H1 (cell line): ENCODE measurements around the gene RANBP9. TPM values are rescaled to one million over a fixed set of nuclear protein-coding genes. Genes with fewer than 3 reads are reported as not detected.

Experiments used
- CTCF ChIA-PET: fragments of 300-600 bp; sonication (Branson Sonifier 250); formaldehyde crosslinking; loops from one replicate; lab custom pipeline; 2021; ENCODE audit not compliant: partially characterized antibody; lab: Charles Lee
- POLR2A ChIA-PET: fragments of 300-600 bp; sonication (Branson Sonifier 250); formaldehyde crosslinking; loops from one replicate; lab custom pipeline; 2021; ENCODE audit warnings: inconsistent platforms; ENCODE audit not compliant: partially characterized antibody; lab: Charles Lee
- DNase-seq, 2 experiments: peaks; one replicate each; pipeline versions ENCODE4 v3.0.0 to v3.0.0-alpha.2; 2010 to 2022; ENCODE audit warnings: low spot score in 2 of 2, low read depth in 1 of 2, mixed read lengths in 1 of 2
- FAIRE-seq: peaks from 2 replicates; lab custom pipeline; 2011; peaks lifted over from hg19 to GRCh38; lab: Jason Lieb, UNC
- H2AFZ ChIP-seq: 2 replicates; pipeline ENCODE4 v1.8.1; 2012; ENCODE audit warnings: low read length, inconsistent platforms
- H2AK5ac ChIP-seq: 2 replicates; pipeline ENCODE4 v1.6.1; 2013; ENCODE audit warnings: low read depth, low read length
- H2BK120ac ChIP-seq: replicated peaks from 2 replicates; pipeline ENCODE3; 2013; ENCODE audit warnings: low read depth, low read length, inconsistent platforms
- H2BK12ac ChIP-seq: 2 replicates; pipeline ENCODE4 v1.6.1; 2013; ENCODE audit warnings: low read depth, low read length
- H2BK15ac ChIP-seq: 2 replicates; pipeline ENCODE4 v1.6.1; 2013; ENCODE audit warnings: low read length
- H2BK20ac ChIP-seq: 2 replicates; pipeline ENCODE4 v1.6.1; 2013; ENCODE audit warnings: low read length
- H2BK5ac ChIP-seq: 2 replicates; pipeline ENCODE4 v1.6.1; 2013; ENCODE audit warnings: low read depth, low read length
- H3K14ac ChIP-seq: 2 replicates; pipeline ENCODE4 v1.6.1; 2013; ENCODE audit warnings: inconsistent platforms; ENCODE audit not compliant: insufficient read length
- H3K18ac ChIP-seq: 2 replicates; pipeline ENCODE4 v1.6.1; 2013; ENCODE audit warnings: low read length; ENCODE audit errors: extremely low read depth
- H3K23ac ChIP-seq: 2 replicates; pipeline ENCODE4 v1.6.1; 2013; ENCODE audit warnings: inconsistent platforms; ENCODE audit not compliant: insufficient read length
- H3K23me2 ChIP-seq: 2 replicates; pipeline ENCODE4 v1.6.1; 2013; ENCODE audit warnings: low read depth, low read length
- H3K27ac ChIP-seq: 2 replicates; pipeline ENCODE4 v1.6.1; 2011; ENCODE audit warnings: low read depth, low read length, inconsistent platforms
- H3K27me3 ChIP-seq, 4 experiments: replicated peaks in 1 of 4; 1 replicate in 1 of 4; 2 replicates in 3 of 4; pipeline versions ENCODE4 v1.6.1 to v1.8.1; 2011 to 2013; ENCODE audit warnings: low read length in 3 of 4, mild to moderate bottlenecking in 3 of 4, inconsistent platforms in 2 of 4, mixed read lengths in 2 of 4, moderate library complexity in 1 of 4; ENCODE audit not compliant: control insufficient read depth in 3 of 4, insufficient read depth in 3 of 4; ENCODE audit errors: extremely low read depth in 1 of 4
- H3K36me3 ChIP-seq, 4 experiments: 2 replicates each; pipeline versions ENCODE4 v1.6.1 to v1.8.1; 2011 to 2013; ENCODE audit warnings: mild to moderate bottlenecking in 4 of 4, low read length in 3 of 4, moderate library complexity in 2 of 4, control low read depth in 1 of 4, inconsistent platforms in 1 of 4; ENCODE audit not compliant: insufficient read depth in 4 of 4, control insufficient read depth in 2 of 4
- H3K4ac ChIP-seq: replicated peaks from 2 replicates; pipeline ENCODE3; 2013; ENCODE audit warnings: low read length, low read depth, mixed read lengths, inconsistent platforms; ENCODE audit not compliant: insufficient read length
- H3K4me1 ChIP-seq, 4 experiments: replicated peaks in 1 of 4; 1 replicate in 1 of 4; 2 replicates in 3 of 4; pipeline versions ENCODE4 v1.6.1 to v1.8.1; 2011 to 2013; ENCODE audit warnings: low read length in 3 of 4, inconsistent platforms in 2 of 4, mixed read lengths in 1 of 4; ENCODE audit not compliant: insufficient read depth in 4 of 4, control insufficient read depth in 3 of 4
- H3K4me2 ChIP-seq, 2 experiments: 2 replicates each; pipeline versions ENCODE4 v1.6.1 to v1.8.1; 2011 to 2013; ENCODE audit warnings: low read depth in 2 of 2, low read length in 2 of 2, control low read depth in 1 of 2, inconsistent platforms in 1 of 2, mild to moderate bottlenecking in 1 of 2; ENCODE audit not compliant: insufficient read depth in 1 of 2
- H3K4me3 ChIP-seq, 4 experiments: fragments of 200-600, 300-600 bp in 1 of 4; sonication (generic), shearing (Covaris generic), sonication (Bioruptor Twin) in 1 of 4; 2 replicates each; pipeline versions ENCODE4 v1.5.1 to v1.8.1; 2011 to 2016; ENCODE audit warnings: low read length in 4 of 4, low read depth in 3 of 4, control low read depth in 2 of 4, inconsistent platforms in 2 of 4, mild to moderate bottlenecking in 2 of 4, mixed read lengths in 1 of 4, moderate library complexity in 1 of 4; ENCODE audit not compliant: insufficient read depth in 2 of 4; ENCODE audit errors: extremely low read depth in 1 of 4
- H3K56ac ChIP-seq: replicated peaks from 2 replicates; pipeline ENCODE3; 2013; ENCODE audit warnings: low read depth, mild to moderate bottlenecking, mixed read lengths, low read length, inconsistent platforms; ENCODE audit not compliant: insufficient read length
- H3K79me1 ChIP-seq: 2 replicates; pipeline ENCODE4 v1.6.1; 2013; ENCODE audit warnings: low read depth, low read length, control low read depth
- H3K79me2 ChIP-seq, 2 experiments: 2 replicates each; pipeline versions ENCODE4 v1.6.1 to v1.8.1; 2012 to 2013; ENCODE audit warnings: low read length in 2 of 2, mild to moderate bottlenecking in 2 of 2, inconsistent platforms in 1 of 2; ENCODE audit not compliant: insufficient read depth in 2 of 2, control insufficient read depth in 1 of 2
- H3K9ac ChIP-seq, 4 experiments: replicated peaks in 1 of 4; 1 replicate in 1 of 4; 2 replicates in 3 of 4; pipeline versions ENCODE4 v1.6.1 to v1.8.1; 2011 to 2013; ENCODE audit warnings: low read depth in 3 of 4, low read length in 3 of 4, control low read depth in 2 of 4, mild to moderate bottlenecking in 2 of 4, moderate library complexity in 2 of 4, inconsistent platforms in 1 of 4; ENCODE audit errors: extremely low read depth in 1 of 4
- H3K9me3 ChIP-seq, 2 experiments: 2 replicates each; pipeline versions ENCODE4 v1.6.1 to v1.8.1; 2012 to 2013; ENCODE audit warnings: mild to moderate bottlenecking in 2 of 2, moderate library complexity in 2 of 2, control low read depth in 1 of 2, inconsistent platforms in 1 of 2, low read depth in 1 of 2, low read length in 1 of 2, mixed read lengths in 1 of 2; ENCODE audit not compliant: insufficient read depth in 2 of 2
- H4K20me1 ChIP-seq, 2 experiments: replicated peaks in 1 of 2; 2 replicates each; pipeline versions ENCODE3 to v1.8.1; 2011 to 2013; ENCODE audit warnings: inconsistent platforms in 2 of 2, low read length in 2 of 2, mild to moderate bottlenecking in 1 of 2; ENCODE audit not compliant: insufficient read depth in 2 of 2, control insufficient read depth in 1 of 2
- H4K5ac ChIP-seq: 2 replicates; pipeline ENCODE4 v1.6.1; 2013; ENCODE audit warnings: low read length, low read depth, mixed read lengths, inconsistent platforms; ENCODE audit not compliant: insufficient read length
- H4K8ac ChIP-seq: 2 replicates; pipeline ENCODE4 v1.8.0; 2013; ENCODE audit warnings: mild to moderate bottlenecking, moderate library complexity, low read length, inconsistent platforms; ENCODE audit not compliant: insufficient read depth; ENCODE audit errors: extremely low read depth
- H4K91ac ChIP-seq: replicated peaks from 2 replicates; pipeline ENCODE3; 2013; ENCODE audit warnings: low read length, mixed read lengths, inconsistent platforms; ENCODE audit not compliant: insufficient read length
- CEBPB ChIP-seq: IDR thresholded peaks from 2 replicates; pipeline ENCODE4 v1.6.1; 2012; ENCODE audit warnings: low read depth, low read length
- CREB1 ChIP-seq: IDR thresholded peaks from 2 replicates; pipeline ENCODE4 v1.6.1; 2012; ENCODE audit warnings: inconsistent platforms
- EP300 ChIP-seq, 2 experiments: IDR thresholded peaks; 1 replicate in 1 of 2; 2 replicates in 1 of 2; pipeline ENCODE4 v1.6.1; 2011 to 2012; ENCODE audit warnings: low read depth in 2 of 2, low read length in 2 of 2, mild to moderate bottlenecking in 2 of 2, borderline replicate concordance in 1 of 2, inconsistent platforms in 1 of 2, moderate library complexity in 1 of 2
- EZH2 ChIP-seq: fragments of 200-600 bp; sonication (generic); IDR thresholded peaks from 2 replicates; pipeline ENCODE4 v1.7.1; 2012; ENCODE audit warnings: low read depth, mild to moderate bottlenecking, moderate library complexity, low read length, inconsistent platforms; ENCODE audit not compliant: severe bottlenecking
- GTF2F1 ChIP-seq: IDR thresholded peaks from 2 replicates; pipeline ENCODE4 v1.6.1; 2012; ENCODE audit warnings: low read depth, low read length, improper control_type of control experiment, borderline replicate concordance
- KDM4A ChIP-seq: IDR thresholded peaks from one replicate; pipeline ENCODE4 v1.7.1; 2012; ENCODE audit warnings: low read depth, mild to moderate bottlenecking, moderate library complexity, low read length, inconsistent platforms; ENCODE audit not compliant: severe bottlenecking
- POU5F1 ChIP-seq: IDR thresholded peaks from 2 replicates; pipeline ENCODE4 v1.6.1; 2011; ENCODE audit warnings: low read depth, mild to moderate bottlenecking, low read length, moderate library complexity
- SAP30 ChIP-seq: fragments of 300-600 bp; sonication (generic); IDR thresholded peaks from 2 replicates; pipeline ENCODE4 v1.7.1; 2012; ENCODE audit warnings: low read length, moderate library complexity, mild to moderate bottlenecking, inconsistent platforms; ENCODE audit not compliant: insufficient read depth, insufficient replicate concordance
- YY1 ChIP-seq: IDR thresholded peaks from 2 replicates; pipeline ENCODE4 v1.6.1; 2011; ENCODE audit warnings: low read depth, mild to moderate bottlenecking, low read length
- ZNF274 ChIP-seq: IDR thresholded peaks from 2 replicates; pipeline ENCODE4 v1.7.0; 2012; ENCODE audit warnings: low read length, borderline replicate concordance; ENCODE audit errors: extremely low read depth
- WGBS, 2 experiments: shearing (Covaris generic) in 1 of 2; methylation state at CpG; one replicate each; pipeline versions ENCODE4 v1.1.6 to v1.1.7; 2013 to 2015; ENCODE audit warnings: low lambda C conversion rate in 2 of 2, mixed read lengths in 2 of 2, inconsistent platforms in 1 of 2, low coverage in 1 of 2, missing lambda C conversion rate in 1 of 2; ENCODE audit not compliant: insufficient replicate concordance in 2 of 2, insufficient coverage in 1 of 2, insufficient read length in 1 of 2; ENCODE audit errors: extremely low coverage in 1 of 2, missing lambda C conversion rate in 1 of 2; 5-methylcytosine and 5-hydroxymethylcytosine counted together
- polyA plus RNA-seq, 7 experiments: library from polyadenylated mRNA; depleted of rRNA in 3 of 7; stranded (reverse) in 5 of 7; unstranded in 2 of 7; fragments of >200 nt in 5 of 7; fragments of 200-250 nt in 2 of 7; gene quantifications; 1 replicate in 5 of 7; 2 replicates in 1 of 7; 4 replicates in 1 of 7; pipeline versions ENCODE4 v1.2.1 to v1.2.3, GENCODE V29; 2011 to 2013; ENCODE audit warnings: missing spikeins in 2 of 7, mixed read lengths in 2 of 7
- total RNA-seq: library from RNA; stranded (reverse); fragmentation: NEBNext Ultra II Directional; extraction: Animal tissue kit (Norgen Biotek cat#: 25700); gene quantifications from 2 replicates; pipeline ENCODE4 v1.2.1, GENCODE V29; 2021
- TF ChIP-seq, protein P1 (sequence below): IDR thresholded peaks from 2 replicates; pipeline ENCODE4 v1.6.1; 2011; ENCODE audit warnings: low read length, improper control_type of control experiment

RANBP9 gene
- total and polyA plus RNA-seq, 2 of the 8 experiments (the other 6 are each of a cell fraction or from before 2014, with no cell fraction given) = 13.0 to 36.7 TPM

- H3K56ac ChIP-seq = no peak overlapping the region
- H2AK5ac ChIP-seq = no peak overlapping the region
- no peaks in the 10 kb centered on the region for H3K4me1 ChIP-seq
- no peak overlapping the region for H2BK15ac ChIP-seq
- H3K4ac ChIP-seq = no peak overlapping the region
- 95% methylated on average over 3 of the region's 3 CpGs; no CpG with 5 or more reads in 1 of the 2 experiments for WGBS, 2 experiments
- no peak overlapping the region for H3K27ac ChIP-seq
- H3K79me2 ChIP-seq = peaks cover 0 to under 1% of the 10 kb centered on the region in 2 experiments; a peak in 2 of 4 replicates
- ChIA-PET POLR2A (no interaction called here), CTCF (no interaction called here)
- H3K36me3 ChIP-seq = peaks cover 0 to 7% (median 0%) of the 10 kb centered on the region in 4 experiments; a peak in 2 of 8 replicates
- H3K18ac ChIP-seq = no peak overlapping the region
- H3K9ac ChIP-seq = no peak overlapping the region
- no peak for FAIRE-seq
- TF ChIP-seq ZNF274 (no peak), CREB1 (no peak), GTF2F1 (no peak), KDM4A (no peak), SAP30 (no peak), EP300 (IDR thresholded peaks at IDR 0.05; ENCODE audit: borderline replicate concordance in 1 of 2, low read depth in 2 of 2, low read length in 2 of 2) (no peak), CEBPB (no peak), EZH2 (no peak), YY1 (no peak), POU5F1 (no peak)
- TF ChIP-seq, protein P1, sequence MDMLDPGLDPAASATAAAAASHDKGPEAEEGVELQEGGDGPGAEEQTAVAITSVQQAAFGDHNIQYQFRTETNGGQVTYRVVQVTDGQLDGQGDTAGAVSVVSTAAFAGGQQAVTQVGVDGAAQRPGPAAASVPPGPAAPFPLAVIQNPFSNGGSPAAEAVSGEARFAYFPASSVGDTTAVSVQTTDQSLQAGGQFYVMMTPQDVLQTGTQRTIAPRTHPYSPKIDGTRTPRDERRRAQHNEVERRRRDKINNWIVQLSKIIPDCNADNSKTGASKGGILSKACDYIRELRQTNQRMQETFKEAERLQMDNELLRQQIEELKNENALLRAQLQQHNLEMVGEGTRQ = no peak
- H4K91ac ChIP-seq = no peak overlapping the region
- H3K23me2 ChIP-seq = 0 out of 2 replicates have a peak, but pooled peaks cover 4% of the 10 kb centered on the region
- H3K79me1 ChIP-seq = no peaks in the 10 kb centered on the region
- no peak overlapping the region for H2BK12ac ChIP-seq
- H3K27me3 ChIP-seq = no peaks in the 10 kb centered on the region
- no peak overlapping the region for H2BK5ac ChIP-seq
- H2AFZ ChIP-seq = no peak overlapping the region
- no peak overlapping the region for H3K23ac ChIP-seq
- DNase-seq = no peak
- no peak overlapping the region for H3K4me2 ChIP-seq
- peaks cover 0 to 1% of the 10 kb centered on the region in 2 experiments for H4K20me1 ChIP-seq
- H3K14ac ChIP-seq = no peak overlapping the region
- H2BK120ac ChIP-seq = no peak overlapping the region
- peaks cover 8 to 18% of the 10 kb centered on the region in 2 experiments for H3K9me3 ChIP-seq
- H4K5ac ChIP-seq = no peak overlapping the region
- H4K8ac ChIP-seq = no peak overlapping the region
- no peak overlapping the region for H2BK20ac ChIP-seq
- H3K4me3 ChIP-seq = no peak overlapping the region
These were observed 3.8 kb upstream of the RANBP9 start for GRCh38 chr6:13715444-13715883.
